ENCODE measurements around the gene GAS5. TPM values are rescaled to one million over a fixed set of nuclear protein-coding genes. Genes with fewer than 3 reads are reported as not detected.

The GAS5 gene
- total and polyA plus RNA-seq, 5 donors from 2014 or later = 279 to 511 (median 414) TPM

- H3K9me3 Mint-ChIP-seq = peaks cover 0 to 3% (median 0%) of the 10 kb centered on the region in 7 donors
- peaks cover 8% of the 10 kb centered on the region for H3K4me1 ChIP-seq (ENCODE audit: control insufficient read depth, insufficient read depth, low read length, poor library complexity, severe bottlenecking)
- no peaks in the 10 kb centered on the region for H3K36me3 ChIP-seq (ENCODE audit: control insufficient read depth, insufficient read depth, low read length)
- H3K27ac Mint-ChIP-seq = peak overlapping the region in 1 of 3 donors; percentile 1
- H3K36me3 Mint-ChIP-seq = peaks cover 16% of the 10 kb centered on the region
- DNase-seq (no peak), ATAC-seq (ENCODE audit: low read depth in 2 of 2) (no peak)
- no peaks in the 10 kb centered on the region for H3K27me3 ChIP-seq (ENCODE audit: control insufficient read depth, insufficient read depth, low read length)
- H3K4me3 Mint-ChIP-seq = peak overlapping the region in 1 of 4 donors; percentile 3
- peaks cover 21 to 64% (median 46%) of the 10 kb centered on the region in 4 donors for H3K4me1 Mint-ChIP-seq
- no peaks in the 10 kb centered on the region for H3K27me3 Mint-ChIP-seq
- H3K4me3 ChIP-seq (ENCODE audit: low read depth, low read length) = no peak overlapping the region
- no peaks in the 10 kb centered on the region for H3K9me3 ChIP-seq (ENCODE audit: control insufficient read depth in 2 of 2, low read length in 2 of 2)
- no peak overlapping the region for H3K27ac ChIP-seq (ENCODE audit: insufficient read depth, low read length, poor library complexity, severe bottlenecking)
These were observed 49.3 kb downstream of the GAS5 start for GRCh38 chr1:173818459-173818858.

Other genes starting within 250 kb of the GAS5 start
- not detected for gene TEX50, start 232.7 kb downstream of the GAS5 start, total RNA-seq
- not detected for gene TEX50, start 232.7 kb downstream of the GAS5 start, polyA plus RNA-seq
- not detected for gene ANKRD45, start 198.1 kb downstream of the GAS5 start, total RNA-seq
- not detected for gene ANKRD45, start 198.1 kb downstream of the GAS5 start, polyA plus RNA-seq
- gene KLHL20, start 153.0 kb downstream of the GAS5 start, total RNA-seq = 27.9 TPM
- 10 to 100 TPM; 19.0 to 30.6 (median 22.1) TPM for gene KLHL20, start 153.0 kb downstream of the GAS5 start, polyA plus RNA-seq
- gene DARS2, start 43.3 kb downstream of the GAS5 start, total RNA-seq = 4.8 TPM
- gene DARS2, start 43.3 kb downstream of the GAS5 start, polyA plus RNA-seq = 10 to 100 TPM in 1 of 4 donors, 1 to 10 TPM in 3; 8.9 to 12.5 (median 9.3) TPM
- gene CENPL, start 43.1 kb downstream of the GAS5 start, total RNA-seq = 10.2 TPM
- 10 to 100 TPM in 1 of 4 donors, 1 to 10 TPM in 3; 6.7 to 10.0 (median 8.0) TPM for gene CENPL, start 43.1 kb downstream of the GAS5 start, polyA plus RNA-seq
- 20.3 TPM for gene ZBTB37, start 391 bp upstream of the GAS5 start, total RNA-seq
- gene ZBTB37, start 391 bp upstream of the GAS5 start, polyA plus RNA-seq = 1 to 10 TPM in 2 of 4 donors, under 1 TPM in 2; 0.78 to 1.8 (median 0.97) TPM
- gene SERPINC1, start 49.3 kb upstream of the GAS5 start, total RNA-seq = not detected
- gene SERPINC1, start 49.3 kb upstream of the GAS5 start, polyA plus RNA-seq = not detected
- 54.7 TPM for gene RC3H1, start 154.4 kb upstream of the GAS5 start, total RNA-seq
- 1 to 10 TPM; 2.8 to 6.1 (median 5.0) TPM for gene RC3H1, start 154.4 kb upstream of the GAS5 start, polyA plus RNA-seq